NT2/D1 (cell line): ENCODE data around the gene SLC25A22.

Source experiments
- DNase-seq: peaks from one replicate; pipeline ENCODE4 v3.0.0-alpha.2; 2011; ENCODE audit warnings: low read depth, low spot score
- H3K27me3 ChIP-seq: 2 replicates; pipeline ENCODE4 v1.6.0; 2011; ENCODE audit warnings: mild to moderate bottlenecking; ENCODE audit not compliant: insufficient read length, insufficient read depth
- H3K36me3 ChIP-seq: 2 replicates; pipeline ENCODE4 v1.6.1; 2011; ENCODE audit warnings: mild to moderate bottlenecking, low read length, mixed read lengths; ENCODE audit not compliant: insufficient read depth, insufficient read length
- H3K4me1 ChIP-seq: 2 replicates; pipeline ENCODE4 v1.5.1; 2011; ENCODE audit not compliant: insufficient read depth, insufficient read length
- H3K4me3 ChIP-seq: 2 replicates; pipeline ENCODE4 v1.5.1; 2011; ENCODE audit warnings: low read depth; ENCODE audit not compliant: insufficient read length
- H3K9ac ChIP-seq: 2 replicates; pipeline ENCODE4 v1.6.0; 2011; ENCODE audit warnings: low read depth; ENCODE audit not compliant: insufficient read length
- H3K9me3 ChIP-seq: 2 replicates; pipeline ENCODE4 v1.5.1; 2011; ENCODE audit warnings: mild to moderate bottlenecking, low read length; ENCODE audit not compliant: insufficient read depth
- SUZ12 ChIP-seq: IDR thresholded peaks from 2 replicates; pipeline ENCODE4 v1.6.1; 2011; ENCODE audit not compliant: insufficient read length, insufficient read depth; ENCODE audit errors: extremely low read depth
- YY1 ChIP-seq: IDR thresholded peaks from 2 replicates; pipeline ENCODE4 v1.6.1; 2011; ENCODE audit not compliant: insufficient read length, insufficient read depth
- ZNF274 ChIP-seq: IDR thresholded peaks from 2 replicates; pipeline ENCODE4 v1.6.1; 2011; ENCODE audit warnings: mild to moderate bottlenecking, low read depth, low read length

Gene SLC25A22

DNA sequence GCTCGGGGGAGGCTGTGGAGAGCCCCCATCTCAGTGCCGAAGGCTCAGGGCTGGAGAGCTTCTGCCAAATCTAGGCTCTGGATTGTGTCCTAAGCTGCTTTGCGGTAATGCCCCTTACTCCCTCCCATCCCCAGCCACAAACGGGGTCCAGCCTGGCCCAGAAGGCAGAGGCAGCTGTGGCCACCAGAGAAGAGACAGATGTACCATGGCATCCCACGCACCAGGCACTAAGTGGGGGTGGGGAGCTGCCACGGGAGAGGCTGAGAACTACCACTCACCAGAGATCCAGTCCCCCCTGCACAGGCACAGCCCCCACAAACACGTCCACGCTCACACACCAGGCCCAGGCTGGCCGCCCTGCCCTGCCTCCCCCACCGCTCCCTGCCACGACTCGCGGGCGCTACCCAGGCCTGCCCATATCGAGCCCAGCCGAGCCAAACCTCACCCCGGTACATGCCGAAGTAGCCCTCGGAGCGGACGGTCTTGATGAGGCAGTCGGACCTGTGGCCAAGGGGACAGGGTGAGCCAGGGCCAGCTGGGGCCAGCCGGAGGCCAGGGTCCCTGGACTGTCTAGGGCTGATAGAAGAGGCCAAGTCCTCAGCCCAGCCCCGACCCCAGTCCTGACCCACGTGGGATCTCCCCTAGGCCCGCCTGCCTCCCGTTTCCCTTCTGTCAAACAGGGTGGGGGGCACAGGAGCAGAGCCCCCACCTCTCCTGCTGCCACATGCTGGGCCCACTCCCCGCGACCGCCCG is 3.9 kb downstream of the SLC25A22 start:
- Histone ChIP-seq H3K9me3 (no peaks in the 10 kb centered on the region), H3K4me1 (peaks cover 49% of the 10 kb centered on the region), H3K27me3 (no peaks in the 10 kb centered on the region), H3K9ac (peak overlapping the region; percentile 59), H3K36me3 (peaks cover 43% of the 10 kb centered on the region), H3K4me3 (no peak overlapping the region)
- TF ChIP-seq ZNF274: no peak
- TF ChIP-seq YY1: no peak
- no peak for TF ChIP-seq SUZ12
- no peak for DNase-seq

DNA sequence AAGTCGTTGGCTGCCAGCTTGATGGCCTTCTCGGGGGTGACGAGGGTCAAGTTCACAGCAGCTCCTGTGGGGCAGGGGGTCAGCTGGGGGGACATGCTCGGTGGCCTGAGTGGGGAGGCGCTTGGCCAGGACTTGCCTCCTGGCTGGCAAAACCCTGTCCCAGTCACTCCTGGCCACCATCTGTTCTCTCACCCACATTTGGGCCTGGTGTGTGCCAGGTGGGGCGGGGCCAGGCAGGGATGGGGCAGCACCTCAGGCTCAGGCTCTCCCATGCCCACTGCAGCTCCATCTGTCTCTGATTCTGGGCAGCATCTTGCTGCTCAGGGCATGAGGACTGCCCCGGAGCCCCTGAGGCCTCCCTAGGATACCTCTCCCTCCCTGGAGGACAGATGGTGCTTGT is 4.5 kb downstream of the SLC25A22 start:
- peaks cover 53% of the 10 kb centered on the region for H3K4me1 ChIP-seq
- H3K9me3 ChIP-seq: no peaks in the 10 kb centered on the region
- H3K9ac ChIP-seq: peak overlapping the region; percentile 15
- TF ChIP-seq YY1: no peak
- TF ChIP-seq SUZ12: no peak
- no peak for TF ChIP-seq ZNF274
- peaks cover 39% of the 10 kb centered on the region for H3K36me3 ChIP-seq
- no peak overlapping the region for H3K4me3 ChIP-seq
- no peaks in the 10 kb centered on the region for H3K27me3 ChIP-seq
- DNase-seq: no peak

DNA sequence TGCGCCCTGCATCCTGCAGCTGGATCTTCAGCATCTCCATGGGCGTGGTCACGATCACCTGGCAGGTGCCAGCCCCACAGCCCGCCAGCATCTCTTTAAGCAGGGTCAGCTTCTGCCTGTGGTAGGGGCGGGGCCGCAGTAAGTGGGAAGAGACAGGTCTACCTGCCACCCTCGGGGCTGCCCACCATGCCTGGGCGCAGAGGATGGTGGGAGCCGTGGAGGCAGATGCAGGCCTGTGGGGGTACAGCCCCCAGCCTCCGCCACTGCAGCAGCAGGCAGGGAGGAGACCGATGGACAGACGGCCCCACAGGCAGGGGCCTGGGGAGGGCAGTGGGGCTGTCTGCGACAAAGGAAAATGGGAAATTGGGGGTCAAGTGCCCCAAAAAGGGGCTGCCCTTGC is 5.2 kb downstream of the SLC25A22 start:
- H3K36me3 ChIP-seq: peaks cover 39% of the 10 kb centered on the region
- H3K9me3 ChIP-seq: no peaks in the 10 kb centered on the region
- no peak overlapping the region for H3K4me3 ChIP-seq
- no peak overlapping the region for H3K9ac ChIP-seq
- TF ChIP-seq SUZ12 (no peak), ZNF274 (no peak), YY1 (no peak)
- no peaks in the 10 kb centered on the region for H3K27me3 ChIP-seq
- DNase-seq: no peak
- H3K4me1 ChIP-seq: peaks cover 54% of the 10 kb centered on the region

DNA sequence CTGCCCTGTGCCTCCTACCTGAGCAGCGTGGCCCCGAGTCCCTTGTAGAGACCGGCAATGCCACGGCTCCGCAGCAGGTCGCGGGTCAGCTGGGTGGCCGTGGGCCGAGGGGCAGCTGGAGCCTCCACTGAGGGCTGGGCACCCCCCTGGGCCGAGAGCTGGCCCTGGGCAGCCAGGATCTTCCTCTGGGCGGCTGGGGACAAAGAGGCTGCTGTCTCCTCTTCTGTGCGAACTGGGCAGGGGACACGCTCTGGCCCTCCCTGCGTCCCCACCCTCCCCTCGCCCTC is 5.6 kb downstream of the SLC25A22 start:
- TF ChIP-seq YY1: no peak
- TF ChIP-seq ZNF274: no peak
- no peak for TF ChIP-seq SUZ12
- Histone ChIP-seq H3K4me1 (peaks cover 58% of the 10 kb centered on the region), H3K9ac (no peak overlapping the region), H3K27me3 (no peaks in the 10 kb centered on the region), H3K9me3 (no peaks in the 10 kb centered on the region), H3K36me3 (peaks cover 39% of the 10 kb centered on the region), H3K4me3 (no peak overlapping the region)
- DNase-seq: no peak

DNA sequence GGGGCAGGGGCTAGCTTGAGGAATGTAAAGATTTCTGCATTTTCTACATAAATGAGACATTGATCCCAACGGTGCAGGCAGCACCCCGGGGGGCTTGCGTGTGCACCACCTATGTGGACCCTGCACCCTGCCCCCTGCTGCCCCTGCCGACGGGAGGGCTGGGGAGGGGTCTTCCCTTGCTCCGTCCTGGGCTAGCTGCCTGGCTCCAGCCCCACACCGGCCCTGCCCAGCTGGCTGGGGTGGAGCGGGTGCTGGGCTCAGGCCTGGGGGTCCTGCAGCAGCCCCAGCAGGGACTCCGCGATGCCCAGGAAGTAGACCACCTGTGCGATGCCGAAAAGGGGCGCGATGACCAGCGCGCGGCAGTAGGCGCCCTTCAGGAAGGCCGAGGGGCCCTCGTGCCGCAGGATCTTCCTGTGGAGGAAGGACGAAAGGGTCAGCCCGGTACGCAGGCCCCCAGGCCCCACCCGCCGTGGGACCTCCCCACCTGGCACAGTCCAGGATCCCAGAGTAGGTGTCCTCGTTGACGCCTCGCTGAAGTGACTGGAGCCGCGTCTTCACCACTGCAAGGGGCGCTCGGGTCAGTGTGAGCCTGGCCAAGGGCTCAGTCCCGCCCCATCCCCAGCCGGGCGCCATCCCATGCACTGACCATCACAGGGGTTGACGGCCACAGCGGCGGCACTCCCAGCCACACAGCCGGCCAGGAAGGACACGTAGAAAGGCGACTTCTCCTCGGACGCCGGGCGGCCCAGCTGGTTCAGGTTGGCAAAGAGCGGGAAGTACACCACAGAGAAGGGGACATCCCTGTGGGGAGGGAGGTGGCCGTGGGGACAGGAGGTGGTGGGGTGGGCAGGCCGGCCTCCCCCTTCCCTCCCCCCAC is 6.2 kb downstream of the SLC25A22 start:
- no peaks in the 10 kb centered on the region for H3K27me3 ChIP-seq
- H3K9ac ChIP-seq: no peak overlapping the region
- H3K4me3 ChIP-seq: no peak overlapping the region
- no peak for DNase-seq
- no peaks in the 10 kb centered on the region for H3K9me3 ChIP-seq
- peaks cover 59% of the 10 kb centered on the region for H3K4me1 ChIP-seq
- no peak for TF ChIP-seq YY1
- no peak for TF ChIP-seq ZNF274
- TF ChIP-seq SUZ12: no peak
- H3K36me3 ChIP-seq: peaks cover 42% of the 10 kb centered on the region

DNA sequence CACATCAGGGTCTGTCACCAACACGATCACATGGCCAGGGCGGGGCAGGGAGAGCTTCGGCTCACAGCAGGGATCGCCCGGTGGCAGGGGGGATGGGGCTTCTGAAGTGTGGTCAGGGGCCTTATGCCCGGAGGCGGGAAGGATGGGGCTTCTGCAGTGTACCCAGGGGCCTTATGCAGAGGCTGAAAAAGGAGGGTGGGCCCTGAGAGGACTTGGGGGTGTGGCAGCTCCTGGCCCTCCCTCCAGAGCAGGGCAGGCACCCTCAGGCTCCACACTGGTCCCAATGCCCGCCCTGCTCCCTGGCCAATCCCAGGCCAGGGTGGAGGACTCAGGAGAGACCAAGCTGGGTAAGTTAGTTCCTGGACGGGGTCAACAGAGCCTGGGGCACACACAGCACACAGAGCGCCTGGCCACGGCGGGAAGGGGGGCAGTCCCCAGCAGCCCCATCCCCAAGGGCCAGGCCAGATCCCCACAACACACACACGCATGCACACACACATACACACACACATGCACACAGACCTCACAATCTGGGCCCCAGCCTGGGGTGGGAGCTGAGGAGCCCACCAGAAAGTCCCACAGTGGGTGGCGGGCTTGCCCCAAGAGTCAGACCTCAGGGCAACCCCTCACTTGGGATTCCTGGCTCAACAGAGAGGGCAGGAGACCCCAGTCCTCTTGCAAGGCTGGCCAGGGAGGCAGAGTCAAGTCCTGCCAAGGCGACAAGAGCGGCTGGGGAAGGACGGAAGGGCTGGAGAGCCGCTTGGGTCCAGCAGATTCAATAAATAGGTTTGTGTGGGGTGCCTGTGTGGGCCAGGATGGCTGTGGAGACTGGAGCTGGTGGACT is 7.1 kb downstream of the SLC25A22 start:
- Histone ChIP-seq H3K27me3 (no peaks in the 10 kb centered on the region), H3K9ac (peak overlapping the region; percentile 76), H3K4me3 (no peak overlapping the region), H3K4me1 (peaks cover 56% of the 10 kb centered on the region), H3K9me3 (no peaks in the 10 kb centered on the region), H3K36me3 (peaks cover 48% of the 10 kb centered on the region)
- no peak for DNase-seq
- no peak for TF ChIP-seq SUZ12
- no peak for TF ChIP-seq ZNF274
- TF ChIP-seq YY1: no peak
